GM10266 (cell line): ENCODE results near the gene PNPLA2.
A peak's percentile ranks its signal among the peaks of the same experiment; 100 is the strongest.

Experiments
- DNase-seq: peaks from one replicate; pipeline ENCODE4 v3.0.0; 2012; ENCODE audit errors: extremely low spot score
- TF ChIP-seq, protein P1 (sequence below): IDR thresholded peaks from 2 replicates; pipeline ENCODE4 v1.5.1; 2012; ENCODE audit warnings: mild to moderate bottlenecking, low read depth; ENCODE audit not compliant: control insufficient read depth, insufficient read depth; ENCODE audit errors: missing control alignments

The PNPLA2 gene

DNA sequence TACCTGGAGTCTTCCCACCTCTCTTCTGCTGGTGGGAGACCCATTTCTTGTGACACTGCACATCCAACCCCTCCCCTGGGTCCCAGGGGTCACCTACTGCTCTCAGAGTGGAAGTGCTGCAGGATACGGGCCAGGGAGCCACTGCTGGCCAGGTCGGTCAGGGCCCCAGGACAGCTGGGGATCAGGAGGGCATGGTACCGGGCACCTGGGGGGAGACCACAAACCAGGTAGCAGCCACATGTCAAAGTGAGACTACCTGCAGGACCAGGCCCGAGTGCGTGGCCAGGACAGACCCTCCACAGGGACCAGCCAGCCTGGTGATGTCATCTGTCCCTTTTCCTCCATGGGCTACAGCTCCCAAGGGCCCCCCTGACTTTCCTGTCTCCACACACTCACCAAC, 45.3 kb upstream of the PNPLA2 start:
- TF ChIP-seq, protein P1, sequence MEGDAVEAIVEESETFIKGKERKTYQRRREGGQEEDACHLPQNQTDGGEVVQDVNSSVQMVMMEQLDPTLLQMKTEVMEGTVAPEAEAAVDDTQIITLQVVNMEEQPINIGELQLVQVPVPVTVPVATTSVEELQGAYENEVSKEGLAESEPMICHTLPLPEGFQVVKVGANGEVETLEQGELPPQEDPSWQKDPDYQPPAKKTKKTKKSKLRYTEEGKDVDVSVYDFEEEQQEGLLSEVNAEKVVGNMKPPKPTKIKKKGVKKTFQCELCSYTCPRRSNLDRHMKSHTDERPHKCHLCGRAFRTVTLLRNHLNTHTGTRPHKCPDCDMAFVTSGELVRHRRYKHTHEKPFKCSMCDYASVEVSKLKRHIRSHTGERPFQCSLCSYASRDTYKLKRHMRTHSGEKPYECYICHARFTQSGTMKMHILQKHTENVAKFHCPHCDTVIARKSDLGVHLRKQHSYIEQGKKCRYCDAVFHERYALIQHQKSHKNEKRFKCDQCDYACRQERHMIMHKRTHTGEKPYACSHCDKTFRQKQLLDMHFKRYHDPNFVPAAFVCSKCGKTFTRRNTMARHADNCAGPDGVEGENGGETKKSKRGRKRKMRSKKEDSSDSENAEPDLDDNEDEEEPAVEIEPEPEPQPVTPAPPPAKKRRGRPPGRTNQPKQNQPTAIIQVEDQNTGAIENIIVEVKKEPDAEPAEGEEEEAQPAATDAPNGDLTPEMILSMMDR, result no peak

DNA sequence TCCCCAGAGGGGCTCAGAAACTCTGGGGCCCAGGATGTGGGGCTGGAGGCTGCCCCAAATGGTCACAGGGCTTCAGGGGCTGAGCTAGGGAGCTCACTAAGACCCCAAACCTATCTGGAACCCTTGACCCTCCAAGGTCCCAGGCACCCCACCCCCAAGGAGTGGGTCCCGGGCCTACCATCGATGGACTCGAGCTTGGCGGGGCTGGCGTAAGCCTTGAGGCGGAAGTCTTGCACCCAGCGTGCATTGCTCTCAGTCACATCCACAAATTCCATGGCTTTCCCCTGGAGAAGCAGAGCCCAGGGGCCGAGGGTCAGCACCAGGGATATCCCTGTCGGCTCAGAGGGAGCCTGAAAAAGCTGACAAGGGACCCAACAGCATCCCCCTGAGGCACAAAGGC, 44.9 kb upstream of the PNPLA2 start:
- DNase-seq, result no peak
- TF ChIP-seq, protein P1, result no peak

More for the DNA sequence above, 45.3 kb upstream of the PNPLA2 start:
- no peak for DNase-seq

DNA sequence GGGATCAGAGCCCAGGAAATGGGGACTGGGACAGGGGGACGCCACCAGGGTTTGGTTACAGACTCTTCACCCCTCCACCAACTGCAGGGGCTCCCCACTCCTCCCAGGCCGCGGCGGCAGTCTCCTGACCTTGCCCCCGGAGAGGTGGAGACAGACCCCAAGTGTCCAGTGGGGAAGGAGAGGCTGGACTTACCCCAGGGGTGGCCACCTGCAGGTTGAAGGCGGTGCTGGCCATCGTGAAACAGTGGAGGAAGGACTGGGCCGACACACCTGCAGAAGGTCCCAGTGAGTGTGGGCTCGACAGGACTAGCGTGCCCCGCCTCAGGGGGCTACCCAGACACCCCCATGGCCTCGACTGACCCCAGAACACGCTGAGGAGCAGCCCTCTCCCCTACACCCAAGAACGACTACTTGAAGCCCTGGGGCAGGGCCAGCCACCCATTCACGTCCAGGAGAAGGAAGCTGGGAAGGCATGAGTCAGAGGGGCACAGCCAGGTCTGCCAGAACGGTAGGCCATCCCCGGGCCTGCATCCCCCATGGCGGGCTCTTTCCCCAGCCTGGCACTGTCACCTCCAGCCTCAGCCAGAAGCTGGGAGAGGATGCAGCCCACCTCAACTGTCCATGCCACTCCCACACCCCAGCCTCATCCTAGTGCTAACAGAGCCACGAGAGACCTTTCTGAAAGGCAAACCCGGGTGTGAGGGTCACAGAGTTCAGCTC, 43.7 kb upstream of the PNPLA2 start:
- DNase-seq, result no peak
- TF ChIP-seq, protein P1, result no peak

DNA sequence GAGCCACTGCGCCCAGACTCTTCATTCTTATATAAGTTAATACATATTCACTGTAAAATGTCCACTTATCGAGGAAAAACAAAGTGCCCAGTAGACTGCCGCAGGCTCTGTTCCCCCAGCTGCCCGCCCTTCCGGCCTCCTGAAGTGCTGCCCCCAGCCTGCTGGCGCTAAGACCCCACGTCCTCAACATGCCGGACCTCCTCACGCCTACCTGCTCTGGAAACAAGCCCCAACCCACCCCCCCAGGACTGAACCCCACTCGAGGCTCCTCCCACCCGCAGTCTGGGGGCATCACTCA, 42.5 kb upstream of the PNPLA2 start:
- TF ChIP-seq, protein P1, result no peak
- DNase-seq, result no peak

DNA sequence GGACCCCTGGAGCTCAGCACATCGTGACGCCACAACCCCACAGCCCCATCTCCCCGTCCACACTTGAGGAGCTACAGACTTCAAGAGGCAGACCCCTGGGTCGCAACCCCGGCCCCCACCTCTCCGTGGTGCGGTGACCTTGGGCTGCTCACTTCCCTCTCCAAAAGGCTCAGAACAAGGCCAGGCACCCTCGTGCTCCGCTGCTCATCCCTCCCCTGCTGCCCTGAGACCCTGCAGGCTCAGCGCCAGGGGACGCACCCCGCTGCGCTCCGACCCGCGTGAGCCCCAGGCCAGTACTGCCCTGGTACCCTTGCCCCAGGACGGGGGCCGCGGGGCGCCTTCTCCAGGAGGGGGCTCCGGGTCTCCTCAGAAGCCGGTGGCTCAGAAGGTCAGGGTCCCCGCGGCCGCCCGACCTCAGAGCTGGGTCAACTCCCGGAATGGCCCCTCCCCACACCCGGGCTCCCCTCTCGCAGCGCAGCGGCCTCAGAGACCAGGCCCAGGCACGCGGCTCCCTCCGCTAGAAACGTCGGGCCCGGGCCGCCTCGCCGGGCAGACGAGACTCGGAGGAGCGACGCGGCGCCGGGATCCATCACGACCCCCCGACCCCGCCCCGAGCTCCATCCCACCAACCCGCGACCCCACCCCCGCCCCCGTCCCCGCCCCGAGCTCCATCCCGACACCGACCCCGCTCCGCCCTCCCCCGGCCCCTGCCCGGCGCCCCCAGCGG, 42.0 kb upstream of the PNPLA2 start:
- TF ChIP-seq, protein P1, result peak; percentile 24
- DNase-seq, result peak; percentile 87

DNA sequence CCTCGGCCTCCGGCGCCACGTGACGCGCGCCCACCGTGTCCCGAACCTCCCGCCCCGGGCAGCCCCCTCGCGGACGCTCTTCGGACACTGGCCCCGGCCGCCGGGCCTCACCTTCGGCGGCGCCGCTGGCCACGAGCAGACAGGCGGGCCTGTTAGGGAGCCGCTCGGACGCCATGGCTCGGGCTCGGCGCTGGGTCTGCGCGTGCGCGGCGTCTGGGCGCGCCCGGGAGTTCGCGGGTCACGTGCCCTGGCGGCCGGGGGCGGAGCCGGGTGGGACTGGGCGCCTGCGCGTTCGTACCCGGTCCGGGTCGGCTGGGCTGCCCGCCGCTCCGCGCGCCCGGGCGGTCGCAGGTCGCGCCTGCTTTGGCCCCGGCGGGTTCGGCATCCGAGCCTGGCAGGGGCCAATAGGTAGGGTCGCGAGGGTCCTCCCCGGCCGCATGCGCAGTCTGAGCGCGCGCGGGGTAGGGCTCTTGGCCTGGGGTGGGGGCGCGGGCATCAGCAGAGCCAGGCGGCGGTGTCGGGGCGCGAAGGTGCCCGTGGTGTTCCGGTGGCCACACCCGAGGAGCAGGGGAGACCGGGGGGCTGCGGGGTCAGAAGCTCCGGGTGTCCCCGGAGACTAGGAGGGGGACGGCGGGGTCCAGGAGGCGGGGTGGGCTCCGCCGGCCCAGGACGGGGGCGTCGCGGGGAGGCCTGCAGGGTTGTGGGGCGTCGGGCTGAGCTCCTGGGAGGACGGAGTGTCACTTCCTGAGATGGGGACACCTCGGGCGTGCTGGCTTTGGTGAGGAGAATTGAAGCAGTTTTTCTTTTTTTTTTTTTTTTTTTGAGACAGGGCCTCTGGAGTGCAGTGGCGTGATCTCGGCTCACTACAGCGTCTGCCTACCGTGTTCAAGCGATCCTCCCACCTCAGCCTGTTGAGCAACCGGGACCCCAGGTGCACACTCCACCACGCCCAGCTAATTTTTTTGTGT, 41.1 kb upstream of the PNPLA2 start, which contains the start of gene GATD1:
GATD1 (minus strand) TSS at position 200 of the 968 bp plus-strand sequence; CDS start at position 175, 25 bp downstream.
- DNase-seq, result peak; percentile 100
- TF ChIP-seq, protein P1, result no peak
